GM21825 (cell line): ENCODE data around the gene SH3BGRL2.
"Not testable (repeated sequence)": the region's sequence is repeated elsewhere in the genome, so short reads cannot be mapped to it uniquely, and the experiment has no call there.

Source experiments
- ATAC-seq: cut with Tn5 transposase; IDR thresholded peaks from one replicate; pipeline ENCODE4 v1.9.1; 2021; ENCODE audit warnings: mild to moderate bottlenecking, moderate library complexity; ENCODE audit not compliant: unreplicated experiment

SH3BGRL2 gene

DNA sequence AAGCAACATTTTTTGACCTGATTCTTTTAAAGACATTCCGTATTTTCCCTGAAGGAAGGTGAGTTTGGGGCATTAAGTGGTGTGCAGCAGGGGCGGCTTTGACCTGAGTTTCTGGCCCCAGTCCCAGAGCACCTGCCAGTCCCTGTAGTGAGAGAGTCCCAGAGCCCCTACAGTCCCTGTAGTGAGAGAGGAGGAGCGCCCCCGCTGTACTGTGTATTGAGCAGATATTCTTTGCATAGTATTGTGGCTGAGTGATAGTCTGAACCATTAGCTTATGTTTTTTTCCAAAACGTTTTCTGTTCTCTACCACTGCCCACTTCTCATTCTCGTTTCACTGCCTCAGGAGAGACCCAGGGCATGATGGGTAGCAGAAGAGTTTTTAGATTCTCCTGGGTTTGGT is 17.2 kb upstream of the SH3BGRL2 start:
- no peak for ATAC-seq

DNA sequence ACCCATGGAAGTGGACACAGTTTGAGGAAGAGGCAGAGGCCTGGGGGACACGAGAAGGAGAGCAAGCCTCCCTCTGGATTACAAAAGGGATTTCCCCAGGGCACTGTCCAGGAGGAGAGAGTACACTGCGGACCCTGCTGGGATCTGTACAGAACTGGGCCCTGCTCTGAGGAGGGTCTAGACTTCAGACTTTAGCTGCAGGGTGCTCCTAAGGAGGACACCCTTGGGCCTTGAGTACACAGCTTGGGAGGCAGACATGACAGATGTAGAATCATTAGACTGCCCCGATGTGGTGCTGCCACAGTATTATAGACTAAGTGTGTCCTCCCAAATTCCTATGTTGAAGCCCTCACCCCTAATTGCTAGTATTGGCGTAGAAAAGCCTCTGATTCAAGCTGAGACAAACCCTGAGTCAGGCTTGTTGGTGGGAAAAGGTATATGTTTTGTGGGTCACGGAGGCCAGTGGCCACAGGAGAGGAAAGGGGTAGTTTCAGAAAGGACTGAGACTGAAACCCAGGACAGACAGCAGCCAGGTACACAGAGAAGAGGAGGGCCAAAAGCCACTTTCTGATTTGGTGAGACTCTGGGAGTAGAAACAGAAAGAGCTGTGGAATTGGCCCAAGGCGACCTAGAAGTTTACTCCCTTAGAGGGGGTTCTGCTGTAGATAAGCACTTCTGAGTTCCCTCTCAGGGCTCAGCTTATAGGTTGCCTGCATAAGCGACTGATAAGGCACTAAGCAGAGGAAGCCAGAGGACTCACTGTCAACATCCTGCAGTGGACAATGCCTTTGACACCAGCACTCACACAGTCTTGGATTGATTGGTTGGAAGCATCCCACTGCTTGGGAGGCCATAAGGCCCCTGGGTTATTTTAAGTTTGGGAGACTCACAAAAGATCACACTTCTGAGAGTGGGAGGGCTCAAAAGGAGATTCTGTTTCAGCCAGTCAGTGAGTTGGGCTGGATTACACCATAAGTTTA is 16.5 kb upstream of the SH3BGRL2 start:
- ATAC-seq, result no peak

DNA sequence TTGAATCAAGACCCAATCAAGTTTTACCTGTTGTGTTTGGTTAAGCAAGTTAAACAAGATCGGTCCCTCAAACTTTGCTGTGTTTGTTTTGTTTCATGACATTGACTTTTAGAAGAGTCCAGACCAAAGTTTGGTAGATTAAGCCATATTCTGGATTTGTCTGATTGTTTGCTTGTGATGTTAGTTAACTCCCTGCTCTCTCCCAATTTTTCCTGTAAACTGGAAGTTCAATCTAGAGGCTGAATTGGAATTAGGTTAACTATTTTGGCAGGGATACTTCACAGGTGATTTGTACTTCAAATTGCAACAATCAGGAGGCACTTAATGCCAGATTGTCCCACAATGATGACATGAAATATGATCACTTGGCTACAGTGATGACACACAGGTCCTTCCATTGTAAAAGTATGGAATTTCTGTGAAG is 13.6 kb upstream of the SH3BGRL2 start:
- no peak for ATAC-seq

DNA sequence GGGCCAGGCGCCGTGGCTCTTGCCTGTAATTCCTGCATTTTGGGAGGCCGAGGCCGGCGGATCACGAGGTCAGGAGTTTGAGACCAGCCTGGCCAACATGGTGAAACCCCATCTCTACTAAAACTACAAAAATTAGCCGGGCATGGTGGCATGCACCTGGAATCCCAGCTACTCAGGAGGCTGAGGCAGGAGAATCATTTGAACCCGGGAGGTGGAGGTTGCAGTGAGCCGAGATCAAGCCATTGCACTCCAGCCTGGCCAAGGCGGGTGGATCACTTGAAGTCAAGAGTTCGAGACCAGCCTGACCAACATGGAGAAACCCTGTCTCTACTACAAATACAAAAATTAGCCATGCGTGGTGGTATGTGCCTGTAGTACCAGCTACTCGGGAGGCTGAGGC is 12.7 kb upstream of the SH3BGRL2 start:
- not testable (repeated sequence) for ATAC-seq

DNA sequence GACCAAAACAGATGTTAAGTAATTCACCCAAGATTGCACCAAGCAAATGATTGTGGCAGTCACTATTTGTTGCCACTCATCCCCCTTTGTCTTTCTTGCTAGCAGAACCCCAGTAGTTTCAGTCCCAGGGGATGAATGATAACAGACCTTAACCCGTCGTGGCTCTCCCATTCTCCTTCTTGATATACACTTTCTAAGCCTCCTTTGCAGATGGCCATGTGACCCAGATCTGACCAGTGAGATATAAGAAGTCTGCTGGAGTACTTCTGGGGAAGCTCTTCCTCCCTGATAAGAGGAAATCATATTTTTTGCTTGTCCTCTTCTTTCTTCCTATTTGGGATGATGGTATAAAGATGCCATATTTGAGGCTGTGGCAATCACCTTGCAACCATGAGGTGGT is 9.6 kb upstream of the SH3BGRL2 start:
- no peak for ATAC-seq

DNA sequence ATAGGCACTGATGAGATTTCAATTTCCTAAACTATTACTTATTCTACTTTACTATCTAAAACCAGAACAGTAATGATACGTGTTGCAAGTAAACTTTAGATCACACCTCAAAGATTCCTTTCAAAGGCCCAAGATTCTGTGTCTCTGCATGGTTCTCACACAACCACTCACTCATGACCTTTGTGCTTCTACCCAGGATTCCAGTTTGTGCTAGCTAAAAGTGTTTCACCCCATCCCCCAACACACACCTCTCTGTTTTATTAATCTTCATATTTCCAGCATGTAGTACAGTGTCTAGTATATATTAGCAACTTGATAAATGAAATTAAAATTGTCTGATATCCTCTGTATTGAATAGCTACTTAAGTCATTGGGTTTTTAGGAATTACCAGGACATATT is 8.8 kb upstream of the SH3BGRL2 start:
- no peak for ATAC-seq

DNA sequence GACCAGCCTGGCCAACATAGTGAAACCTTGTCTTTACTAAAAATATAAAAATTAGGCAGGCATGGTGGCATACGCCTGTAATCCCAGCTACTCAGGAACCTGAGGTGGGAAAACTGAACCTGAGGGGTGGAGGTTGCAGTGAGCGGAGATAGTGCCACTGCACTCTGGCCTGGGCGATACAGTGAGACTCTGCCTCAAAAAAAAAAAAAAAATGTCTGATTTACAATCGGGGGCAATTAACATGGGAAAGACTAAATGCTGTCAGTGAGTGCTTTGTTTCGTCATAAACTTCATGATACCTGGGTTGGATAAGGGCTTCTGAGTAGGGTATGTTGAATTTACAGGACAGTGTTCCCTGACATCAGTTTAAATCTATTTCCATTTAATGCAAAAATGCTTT is 8.0 kb upstream of the SH3BGRL2 start:
- no peak for ATAC-seq

DNA sequence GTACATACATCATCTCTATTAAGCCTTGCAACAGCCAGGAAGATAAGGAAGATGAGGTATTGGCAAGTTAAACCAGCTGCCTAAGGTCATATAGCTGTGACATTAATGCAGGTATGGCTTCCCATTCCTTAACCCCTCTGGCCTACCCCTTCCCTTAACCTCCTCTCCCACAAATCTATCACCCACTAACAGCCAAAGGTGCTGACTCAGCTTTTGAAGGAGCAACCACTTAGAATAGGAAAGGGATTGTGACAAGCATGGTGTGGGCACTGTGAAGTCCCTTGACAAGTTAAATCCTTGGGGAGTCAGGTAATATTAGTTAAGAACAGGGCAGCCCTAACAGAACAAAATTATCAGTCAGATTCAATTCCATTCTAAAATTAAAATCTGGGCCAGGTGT is 5.4 kb upstream of the SH3BGRL2 start:
- ATAC-seq, result no peak

DNA sequence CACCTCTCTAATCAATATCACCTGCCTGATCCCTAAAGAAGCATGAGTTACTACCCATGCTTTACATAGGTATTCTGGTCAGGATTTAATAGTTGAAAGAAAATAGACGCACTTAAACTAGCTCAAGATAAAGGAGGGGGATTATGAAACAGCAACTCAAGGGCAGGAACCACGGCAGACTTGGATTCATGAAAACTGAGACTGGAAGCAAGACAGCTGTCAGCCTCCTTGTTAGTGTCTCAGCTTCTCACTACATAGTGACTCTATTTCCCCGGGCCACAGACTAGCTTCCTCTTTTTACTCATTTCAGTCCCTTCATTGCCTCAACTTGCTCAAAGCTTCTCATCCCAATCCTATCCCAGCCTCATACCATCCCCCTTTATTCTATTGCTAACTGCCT is 4.3 kb upstream of the SH3BGRL2 start:
- ATAC-seq, result no peak

DNA sequence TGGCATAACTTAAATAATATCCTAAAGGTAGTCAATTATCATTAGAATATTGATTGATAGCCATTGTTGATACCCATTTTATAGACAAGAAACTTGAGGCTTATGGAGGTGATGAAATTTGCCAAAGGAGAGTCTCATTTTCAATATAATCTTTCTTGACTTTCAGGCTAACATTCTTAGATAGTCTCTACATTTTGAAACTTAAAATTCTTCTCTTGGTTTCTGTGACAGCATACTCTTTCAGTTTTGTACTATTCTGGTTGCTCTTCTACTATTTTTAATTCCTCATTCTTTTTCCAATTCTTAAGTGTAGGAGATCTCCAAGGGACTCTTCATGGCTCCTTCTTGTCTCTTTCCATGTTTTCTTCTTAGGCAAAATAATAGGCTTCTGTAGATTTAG is 3.7 kb upstream of the SH3BGRL2 start:
- no peak for ATAC-seq

DNA sequence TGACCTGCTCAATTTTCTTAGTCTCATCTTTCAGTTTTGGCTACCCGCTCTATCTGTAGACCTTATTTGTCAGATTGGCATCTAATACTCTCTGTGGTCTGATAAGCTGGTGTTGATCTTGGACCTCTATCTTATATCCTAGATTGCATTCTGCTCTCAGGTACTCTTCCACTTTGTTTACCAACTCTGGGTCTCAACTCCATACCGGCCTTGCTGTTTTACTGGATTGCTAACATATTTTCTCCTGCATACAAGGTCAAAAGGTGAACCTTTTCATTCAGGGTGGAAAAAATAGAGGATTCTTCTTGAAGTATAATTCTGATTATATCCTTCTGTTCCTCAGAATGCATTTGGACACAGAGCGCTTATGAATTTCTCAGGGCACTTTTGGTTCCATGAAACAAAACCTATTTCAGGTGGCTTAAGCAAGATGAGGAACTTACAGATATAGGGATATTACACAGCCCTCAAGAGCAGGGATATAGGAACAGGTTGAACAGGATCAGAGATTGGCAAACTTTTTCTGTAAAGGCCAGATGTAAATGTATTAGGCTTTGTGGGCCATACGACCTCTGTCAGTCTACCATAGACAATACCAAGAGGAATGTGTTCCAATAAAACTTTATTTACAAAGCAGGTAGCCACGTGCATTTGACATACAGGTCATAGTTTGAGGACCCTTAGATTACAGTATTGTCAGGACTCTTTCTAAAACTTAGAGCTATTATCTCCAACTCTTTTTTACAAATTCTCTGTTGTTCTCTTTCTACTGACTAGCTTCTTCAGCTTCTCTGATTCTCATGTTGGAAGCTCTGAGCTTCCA is 2.5 kb upstream of the SH3BGRL2 start:
- no peak for ATAC-seq

DNA sequence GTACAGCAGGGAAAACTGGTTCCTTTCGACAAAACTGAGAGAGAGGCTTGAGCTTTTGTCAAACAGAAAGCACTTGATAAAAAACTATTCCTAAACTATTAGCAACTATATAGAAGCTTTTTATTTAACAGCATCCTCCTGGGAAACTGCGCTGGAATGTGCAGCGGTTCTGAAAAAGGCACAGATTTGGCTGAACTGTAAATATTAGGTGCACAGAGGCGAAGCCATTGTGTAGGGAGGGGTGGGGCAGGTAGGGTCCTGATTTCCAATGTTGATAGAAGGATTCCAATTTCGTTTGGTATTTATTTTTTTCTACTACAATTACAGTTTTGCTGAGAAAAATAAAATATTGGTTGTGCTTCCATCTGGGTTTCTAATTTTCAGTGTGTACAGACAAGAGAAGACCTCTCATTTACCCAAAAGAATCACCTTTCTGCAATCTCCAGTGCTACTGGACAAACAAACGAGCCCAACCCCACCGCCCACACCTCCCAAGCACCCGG is 698 bp upstream of the SH3BGRL2 start:
- ATAC-seq, result no peak

DNA sequence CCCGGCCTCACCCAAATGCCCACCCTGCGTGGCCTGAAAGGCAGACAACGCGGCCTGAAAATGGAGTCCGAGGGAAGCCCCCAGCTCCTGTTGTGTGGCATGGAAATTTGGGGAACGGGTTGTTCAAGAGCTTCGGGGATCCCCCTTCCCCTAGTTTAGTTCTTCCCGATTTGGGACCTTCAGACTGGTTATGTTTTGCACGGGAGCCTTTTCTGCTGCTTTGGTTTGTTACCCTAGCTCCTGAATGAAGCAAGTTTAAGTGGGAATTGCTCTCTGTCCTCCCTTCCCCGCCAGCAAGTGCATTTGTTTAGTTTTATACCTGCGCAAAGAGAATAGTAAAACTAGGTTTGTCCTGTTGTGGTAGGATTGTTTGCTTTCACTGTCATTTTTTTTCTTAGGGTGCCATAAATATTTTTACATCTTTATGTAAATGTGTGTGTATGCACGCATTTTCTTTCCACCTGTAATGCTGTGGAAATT is 604 bp downstream of the SH3BGRL2 start:
- no peak for ATAC-seq

DNA sequence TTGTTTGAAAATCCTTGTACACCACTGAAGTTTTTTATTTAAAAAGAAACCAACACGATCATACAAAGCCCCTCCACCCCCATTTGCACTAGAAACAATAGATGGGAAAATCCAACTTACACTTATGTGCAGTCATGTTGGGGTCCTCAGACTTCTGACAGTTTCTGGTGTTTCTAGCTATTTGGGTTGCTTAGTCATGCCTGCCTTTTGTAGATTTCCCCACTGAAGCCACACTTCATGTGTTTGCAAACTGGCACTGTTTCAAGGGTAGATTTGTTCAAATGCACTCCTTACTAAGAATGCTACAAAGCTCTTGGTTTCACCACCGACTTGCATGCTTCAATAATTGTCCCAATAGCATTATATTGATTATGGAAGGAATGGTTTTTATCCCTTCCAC is 1.5 kb downstream of the SH3BGRL2 start:
- ATAC-seq, result no peak

DNA sequence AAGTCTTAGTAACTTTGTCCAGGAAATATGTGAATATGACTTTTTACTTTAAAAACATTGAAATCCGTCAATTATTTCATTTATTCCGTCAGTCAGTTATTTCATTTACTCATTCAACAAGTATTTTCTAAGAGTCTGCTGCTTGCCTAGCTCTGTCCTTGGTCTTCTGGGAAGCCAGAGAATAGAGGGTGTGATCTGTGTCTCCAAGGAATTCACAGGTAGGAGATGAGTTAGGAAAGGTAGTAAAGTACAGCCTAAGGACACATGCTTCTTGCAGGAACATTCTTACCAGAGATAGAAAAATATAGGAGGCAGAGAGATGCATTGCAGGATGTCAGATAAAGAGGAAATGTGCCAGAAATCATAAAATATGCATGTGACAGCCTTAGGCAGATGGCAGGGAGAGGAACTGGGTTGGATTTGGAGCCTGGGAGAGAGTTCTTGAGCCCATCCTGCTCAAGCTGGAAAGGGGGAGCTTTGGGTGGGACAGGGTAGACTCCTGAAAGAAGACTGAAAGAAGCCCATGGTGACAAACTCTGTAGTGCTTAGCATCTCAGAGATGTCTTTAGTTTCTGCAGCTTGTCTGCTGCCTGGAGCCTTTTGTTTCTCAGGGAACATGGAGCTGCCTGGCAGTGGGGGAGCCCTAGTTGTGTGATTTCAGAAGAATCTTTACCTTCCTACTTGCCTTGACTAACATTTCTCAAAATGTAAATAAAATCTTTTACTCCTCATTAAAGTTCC is 3.5 kb downstream of the SH3BGRL2 start:
- ATAC-seq, result no peak

DNA sequence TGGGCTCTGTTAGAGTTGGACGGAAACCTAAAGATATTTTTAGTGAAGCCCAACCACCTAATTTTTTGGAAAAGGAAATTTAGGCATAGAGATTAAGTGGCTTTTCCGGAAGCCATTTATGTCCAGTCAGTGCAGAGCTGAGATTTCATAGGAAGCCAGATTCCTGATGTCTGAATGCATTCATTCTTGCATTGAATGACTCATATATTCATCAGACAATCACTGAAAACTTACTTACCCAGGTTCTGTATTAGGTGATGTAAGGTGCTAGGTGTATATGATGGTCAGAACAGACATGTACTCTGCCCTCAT is 4.1 kb downstream of the SH3BGRL2 start:
- ATAC-seq, result no peak

DNA sequence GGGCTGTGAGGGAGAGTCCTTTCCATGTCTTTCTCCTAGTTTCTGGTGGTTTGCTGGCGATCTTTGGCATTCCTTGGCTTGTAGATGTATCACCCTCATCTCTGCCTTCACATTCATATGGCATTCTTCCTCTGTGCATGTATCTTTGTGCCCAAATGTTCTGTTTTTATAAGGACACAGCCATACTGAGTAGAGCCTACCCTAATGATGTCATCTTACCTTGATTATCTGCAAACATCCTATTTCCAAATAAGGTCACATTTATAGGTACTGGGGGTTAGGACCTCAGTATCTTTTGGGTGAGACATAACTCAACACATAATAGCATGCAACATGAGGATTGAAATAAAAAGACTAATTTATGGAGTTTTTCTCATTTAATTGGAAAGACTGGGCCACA is 5.5 kb downstream of the SH3BGRL2 start:
- no peak for ATAC-seq

DNA sequence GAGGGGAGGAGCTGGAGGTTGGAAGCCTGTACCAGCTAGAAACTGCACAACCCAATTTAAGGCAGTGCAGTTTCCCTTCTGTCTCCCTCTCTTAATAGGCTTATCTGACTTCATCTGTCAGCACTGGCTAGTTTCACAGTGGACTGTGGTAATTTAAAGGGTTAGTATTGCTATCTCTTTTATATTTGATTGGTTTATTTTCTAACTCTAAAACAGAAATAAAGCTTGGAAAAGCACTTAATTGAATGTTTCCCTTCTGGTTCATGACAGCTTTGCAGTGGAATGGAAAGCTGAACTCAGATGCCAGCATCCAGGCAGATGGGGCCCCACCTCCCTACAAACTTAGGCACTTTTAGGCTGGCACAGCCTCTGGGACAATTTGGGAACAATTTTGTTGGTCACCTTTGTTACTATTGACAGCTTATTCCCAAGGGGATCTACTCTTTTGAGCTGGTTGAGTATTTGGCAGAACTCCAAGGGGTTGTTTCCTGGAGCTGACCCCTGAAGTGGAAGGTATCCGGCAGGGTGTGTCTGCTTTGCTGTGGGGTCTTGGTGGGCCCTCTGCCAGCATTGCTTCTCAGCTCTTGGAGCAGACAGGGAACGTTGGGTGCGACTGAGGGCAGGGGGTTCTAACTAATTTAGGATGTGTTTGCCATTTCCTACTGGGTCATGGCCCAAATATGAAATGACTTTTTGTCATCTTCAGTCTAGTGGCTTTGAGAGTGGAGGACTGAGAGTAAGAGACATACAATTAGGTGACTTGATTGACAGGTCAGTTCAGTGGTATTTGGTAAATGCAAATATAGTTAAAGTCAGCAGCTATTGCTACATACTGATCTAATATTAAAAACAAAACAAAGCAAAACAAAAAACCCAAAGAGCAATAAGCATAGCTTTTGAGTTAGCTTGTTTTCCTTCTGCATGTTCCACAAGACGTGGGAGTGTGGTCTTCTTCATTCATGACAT is 9.3 kb downstream of the SH3BGRL2 start:
- no peak for ATAC-seq

DNA sequence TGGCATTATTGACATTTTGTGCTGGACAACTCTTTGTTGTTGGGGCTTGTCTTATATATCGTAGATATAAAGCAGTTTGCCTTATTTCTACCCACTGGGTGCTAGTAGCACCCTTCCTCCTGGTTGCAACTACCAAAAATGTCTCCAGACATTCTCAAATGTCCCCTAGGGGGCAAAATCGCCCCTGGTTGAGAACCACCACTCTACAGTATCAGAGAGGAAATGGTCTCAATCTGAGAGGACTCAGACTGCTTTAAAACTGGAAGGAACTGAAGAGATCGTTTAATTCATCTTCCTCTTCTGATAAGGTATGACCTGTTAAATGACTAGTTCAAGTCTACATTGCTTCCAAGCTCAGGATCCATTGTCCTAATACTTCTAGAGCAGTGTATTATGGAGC is 14.9 kb downstream of the SH3BGRL2 start:
- no peak for ATAC-seq

DNA sequence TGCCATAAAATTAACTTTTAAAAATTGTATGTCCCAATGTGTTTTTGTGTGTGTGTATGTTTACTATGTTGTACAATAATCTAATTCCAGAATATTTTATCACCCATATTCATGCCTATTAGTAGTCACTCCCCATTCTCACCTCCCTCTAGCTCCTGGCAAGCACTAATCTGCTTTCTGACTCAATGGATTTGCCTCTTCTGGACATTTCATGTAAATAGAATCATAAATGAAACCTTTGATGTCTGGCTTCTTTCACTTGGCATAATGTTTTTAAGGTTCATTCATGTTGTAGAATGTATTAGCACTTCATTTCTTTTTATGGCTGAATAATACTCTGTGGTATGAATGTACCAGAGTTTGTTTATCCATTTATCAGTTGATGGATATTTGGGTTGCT is 15.4 kb downstream of the SH3BGRL2 start:
- no peak for ATAC-seq
